GM23248 (cell line): ENCODE results near the gene BLOC1S1. TPM values are rescaled to one million over a fixed set of nuclear protein-coding genes. Genes with fewer than 3 reads are reported as not detected.

Experiments
- DNase-seq: peaks from one replicate; pipeline ENCODE4 v3.0.0-alpha.2; 2015
- H2AFZ ChIP-seq: fragments of 200-600 bp; sonication (generic); 2 replicates; pipeline ENCODE4 v1.6.1; 2016; ENCODE audit warnings: antibody characterized with exemption
- H3F3A ChIP-seq: fragments of 200-600 bp; sonication (generic); 2 replicates; pipeline ENCODE4 v1.6.1; 2016; ENCODE audit warnings: mild to moderate bottlenecking, antibody characterized with exemption, mixed run types; ENCODE audit not compliant: insufficient read depth
- H3K27ac ChIP-seq: fragments of 200-600 bp; sonication (generic); 2 replicates; pipeline ENCODE4 v1.5.1; 2016; ENCODE audit warnings: mild to moderate bottlenecking
- H3K27me3 ChIP-seq: fragments of 200-600 bp; sonication (generic); replicated peaks from 2 replicates; pipeline ENCODE4 v1.6.1; 2016; ENCODE audit warnings: mild to moderate bottlenecking; ENCODE audit not compliant: insufficient read depth
- H3K36me3 ChIP-seq: fragments of 200-600 bp; sonication (generic); 2 replicates; pipeline ENCODE4 v1.6.1; 2016; ENCODE audit warnings: low read depth, mild to moderate bottlenecking
- H3K4me1 ChIP-seq: fragments of 200-600 bp; sonication (generic); 2 replicates; pipeline ENCODE4 v1.6.1; 2016; ENCODE audit warnings: mild to moderate bottlenecking; ENCODE audit not compliant: insufficient read depth
- H3K4me2 ChIP-seq: fragments of 200-600 bp; sonication (generic); one replicate; pipeline ENCODE4 v1.6.1; 2016; ENCODE audit warnings: mild to moderate bottlenecking; ENCODE audit not compliant: unreplicated experiment
- H3K4me3 ChIP-seq: fragments of 200-600 bp; sonication (generic); 2 replicates; pipeline ENCODE4 v1.5.1; 2016; ENCODE audit warnings: mild to moderate bottlenecking
- H3K79me2 ChIP-seq: fragments of 200-600 bp; sonication (generic); 2 replicates; pipeline ENCODE4 v1.6.1; 2016; ENCODE audit warnings: mild to moderate bottlenecking; ENCODE audit not compliant: insufficient read depth
- H3K9ac ChIP-seq: fragments of 200-600 bp; sonication (generic); 2 replicates; pipeline ENCODE4 v1.6.1; 2016; ENCODE audit warnings: mild to moderate bottlenecking
- H3K9me2 ChIP-seq: fragments of 200-600 bp; sonication (generic); 2 replicates; pipeline ENCODE4 v1.6.1; 2016; ENCODE audit warnings: mixed run types, mild to moderate bottlenecking, moderate library complexity; ENCODE audit not compliant: insufficient read depth
- H3K9me3 ChIP-seq: fragments of 200-600 bp; sonication (generic); one replicate; pipeline ENCODE4 v1.6.1; 2017; ENCODE audit warnings: low read depth
- H4K20me1 ChIP-seq: fragments of 200-600 bp; sonication (generic); 2 replicates; pipeline ENCODE4 v1.6.0; 2016; ENCODE audit not compliant: insufficient read depth
- EZH2 ChIP-seq: fragments of 200-600 bp; sonication (generic); IDR thresholded peaks from 2 replicates; pipeline ENCODE4 v1.6.1; 2018; ENCODE audit warnings: antibody characterized with exemption, mild to moderate bottlenecking; ENCODE audit not compliant: insufficient read depth, poor library complexity, severe bottlenecking
- EZH2phosphoT487 ChIP-seq: fragments of 200-600 bp; sonication (generic); IDR thresholded peaks from 2 replicates; pipeline ENCODE4 v1.6.1; 2018; ENCODE audit warnings: antibody characterized with exemption, moderate library complexity, mild to moderate bottlenecking, low read depth; ENCODE audit not compliant: insufficient read depth
- WGBS, 2 experiments: methylation state at CpG; one replicate each; pipeline ENCODE4 v1.1.6; 2015 to 2017; ENCODE audit warnings: low lambda C conversion rate in 2 of 2, low coverage in 1 of 2; ENCODE audit errors: missing lambda C conversion rate in 2 of 2; 5-methylcytosine and 5-hydroxymethylcytosine counted together
- in situ Hi-C: fragments of 300-500 bp; cut with MboI; formaldehyde crosslinking; loops from 2 replicates; pipeline ENCODE4 v1.15.0; 2020
- polyA plus RNA-seq: library from polyadenylated mRNA; unstranded; fragments of >200 nt; fragmentation: Nextera tagmentation; extraction: Ambion mirVana; gene quantifications from 2 replicates; pipeline ENCODE4 v1.2.1, GENCODE V29; 2016
- total RNA-seq: library from RNA; depleted of rRNA; stranded (reverse); fragments of >200 nt; shearing (Covaris generic); gene quantifications from 2 replicates; pipeline ENCODE4 v1.2.3, GENCODE V29; 2014

BLOC1S1 gene
- total and polyA plus RNA-seq, 2 experiments from 2014 or later = 110 to 193 TPM

DNA sequence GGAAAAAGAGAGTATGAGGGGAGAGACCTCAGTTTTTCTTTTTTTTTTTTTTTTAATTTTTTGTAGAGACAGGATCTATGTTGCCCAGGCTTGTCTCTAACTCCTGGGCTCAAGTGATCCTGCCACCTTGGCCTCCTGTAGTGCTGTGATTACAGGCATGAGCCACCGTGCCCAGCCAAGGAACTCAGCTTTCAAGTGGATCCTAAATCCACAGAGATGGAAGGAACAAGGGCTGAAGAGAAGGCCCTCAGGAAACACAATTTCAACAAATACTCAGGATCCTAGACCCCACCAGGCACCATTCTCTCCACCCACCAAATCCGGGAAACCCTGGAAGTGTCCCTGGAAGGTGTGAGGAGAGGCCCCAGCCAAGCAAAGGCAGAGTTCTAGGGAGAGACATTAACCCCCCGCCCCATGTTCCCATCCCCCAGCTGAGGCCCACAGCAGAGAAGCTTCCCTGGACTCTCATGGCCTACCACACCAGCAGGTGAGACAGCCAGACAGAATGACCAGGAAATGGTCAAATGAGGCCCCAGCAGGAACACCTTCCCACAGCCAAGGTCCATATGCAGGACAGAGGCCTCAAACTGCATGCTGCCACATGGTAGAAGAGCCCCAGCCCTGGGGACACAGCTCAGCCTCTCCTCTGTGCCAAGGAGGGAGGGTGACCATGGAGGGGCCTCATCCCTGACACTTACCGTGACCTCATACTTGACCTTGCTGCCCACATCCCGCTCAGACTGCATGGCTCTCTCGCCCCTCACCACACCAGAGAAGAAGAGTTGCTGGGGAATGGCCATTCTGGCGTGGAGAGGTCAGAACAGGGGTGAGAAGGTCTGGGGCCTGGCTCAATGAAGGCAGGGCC is 22.3 kb upstream of the BLOC1S1 start:
- H3K9ac ChIP-seq = no peak overlapping the region
- no peaks in the 10 kb centered on the region for H3K79me2 ChIP-seq
- in situ Hi-C loops = no loop called here
- no peaks in the 10 kb centered on the region for H3K9me2 ChIP-seq
- no peaks in the 10 kb centered on the region for H3K4me1 ChIP-seq
- no peak overlapping the region for H2AFZ ChIP-seq
- WGBS, 2 experiments = 82 to 86% methylated on average over 7 of the region's 7 CpGs
- DNase-seq = no peak
- H3K4me3 ChIP-seq = no peak overlapping the region
- no peaks in the 10 kb centered on the region for H3K27me3 ChIP-seq
- H4K20me1 ChIP-seq = no peaks in the 10 kb centered on the region
- TF ChIP-seq EZH2phosphoT487 = no peak
- H3K27ac ChIP-seq = no peak overlapping the region
- H3F3A ChIP-seq = no peaks in the 10 kb centered on the region
- H3K4me2 ChIP-seq = no peak overlapping the region
- no peaks in the 10 kb centered on the region for H3K36me3 ChIP-seq
- H3K9me3 ChIP-seq = no peaks in the 10 kb centered on the region

- WGBS, 2 experiments = 87 to 94% methylated on average over 7 of the region's 7 CpGs
- no peaks in the 10 kb centered on the region for H3F3A ChIP-seq
- H3K79me2 ChIP-seq = no peaks in the 10 kb centered on the region
- H3K27ac ChIP-seq = no peak overlapping the region
- no peak overlapping the region for H3K4me2 ChIP-seq
- no peaks in the 10 kb centered on the region for H3K27me3 ChIP-seq
- in situ Hi-C loops = no loop called here
- H4K20me1 ChIP-seq = no peaks in the 10 kb centered on the region
- H3K9ac ChIP-seq = no peak overlapping the region
- H3K9me3 ChIP-seq = no peaks in the 10 kb centered on the region
- TF ChIP-seq EZH2phosphoT487 (no peak), EZH2 (no peak)
- no peaks in the 10 kb centered on the region for H3K4me1 ChIP-seq
- no peak overlapping the region for H3K4me3 ChIP-seq
- H2AFZ ChIP-seq = no peak overlapping the region
- DNase-seq = no peak
- H3K9me2 ChIP-seq = no peaks in the 10 kb centered on the region
- no peaks in the 10 kb centered on the region for H3K36me3 ChIP-seq
Measured at GRCh38 chr12:55694188-55694515, 21.7 kb upstream of the BLOC1S1 start.

DNA sequence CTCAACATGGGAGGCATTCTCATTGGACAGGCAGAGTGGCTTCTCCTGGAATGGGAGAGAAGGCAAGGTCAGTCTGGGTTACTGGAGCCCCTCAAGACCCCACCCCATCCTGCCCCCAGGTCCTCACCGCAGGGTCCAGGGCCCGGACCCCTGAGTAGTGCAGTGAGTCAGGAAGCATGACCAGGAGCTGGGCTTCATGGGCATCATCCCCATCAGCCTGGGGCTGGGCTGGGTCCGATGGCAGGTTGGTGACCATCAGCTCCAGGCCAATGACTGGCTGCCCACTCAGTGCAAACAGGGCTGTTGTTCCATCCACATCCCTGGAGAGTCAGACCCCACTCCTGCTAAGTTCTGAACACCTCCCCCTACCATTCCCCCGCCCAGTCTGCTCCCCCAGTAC is 21.2 kb upstream of the BLOC1S1 start:
- no peaks in the 10 kb centered on the region for H3K9me2 ChIP-seq
- TF ChIP-seq EZH2phosphoT487 (no peak), EZH2 (no peak)
- no peak overlapping the region for H3K27ac ChIP-seq
- H4K20me1 ChIP-seq = no peaks in the 10 kb centered on the region
- H3K79me2 ChIP-seq = no peaks in the 10 kb centered on the region
- in situ Hi-C loops = no loop called here
- no peak overlapping the region for H2AFZ ChIP-seq
- no peaks in the 10 kb centered on the region for H3F3A ChIP-seq
- no peaks in the 10 kb centered on the region for H3K27me3 ChIP-seq
- WGBS, 2 experiments = 78 to 83% methylated on average over 4 of the region's 4 CpGs
- no peak overlapping the region for H3K9ac ChIP-seq
- no peaks in the 10 kb centered on the region for H3K36me3 ChIP-seq
- no peak overlapping the region for H3K4me3 ChIP-seq
- H3K9me3 ChIP-seq = no peaks in the 10 kb centered on the region
- H3K4me1 ChIP-seq = no peaks in the 10 kb centered on the region
- no peak overlapping the region for H3K4me2 ChIP-seq
- no peak for DNase-seq

DNA sequence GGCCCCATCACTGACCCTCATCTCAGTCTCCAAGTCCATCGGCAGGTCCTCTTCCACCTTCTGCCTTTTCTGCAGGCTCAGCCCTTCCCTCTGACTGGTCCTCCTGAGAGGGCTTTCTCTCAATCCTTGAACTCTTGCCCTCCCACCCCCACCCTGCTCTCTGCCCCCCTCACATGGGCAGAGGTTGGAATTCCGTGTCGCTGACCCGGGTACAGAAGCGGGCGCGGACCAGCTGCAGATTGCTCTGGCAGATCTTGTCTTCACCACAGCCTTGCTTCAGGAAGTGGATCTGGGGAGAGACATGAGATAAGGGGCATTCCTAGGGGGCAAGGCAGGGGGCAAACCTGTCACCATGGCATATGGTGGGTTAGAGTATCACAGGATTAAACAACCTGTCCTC is 20.5 kb upstream of the BLOC1S1 start:
- DNase-seq = no peak
- H4K20me1 ChIP-seq = no peaks in the 10 kb centered on the region
- TF ChIP-seq EZH2phosphoT487 = no peak
- no peak for TF ChIP-seq EZH2
- no peak overlapping the region for H3K9ac ChIP-seq
- H3K9me2 ChIP-seq = no peaks in the 10 kb centered on the region
- no peak overlapping the region for H3K27ac ChIP-seq
- in situ Hi-C loops = no loop called here
- no peaks in the 10 kb centered on the region for H3K9me3 ChIP-seq
- H3K4me1 ChIP-seq = 0 out of 2 replicates have a peak, but pooled peaks cover under 1% of the 10 kb centered on the region
- no peak overlapping the region for H2AFZ ChIP-seq
- no peaks in the 10 kb centered on the region for H3K79me2 ChIP-seq
- no peak overlapping the region for H3K4me3 ChIP-seq
- no peaks in the 10 kb centered on the region for H3F3A ChIP-seq
- H3K4me2 ChIP-seq = no peak overlapping the region
- WGBS, 2 experiments = 81 to 82% methylated on average over 7 of the region's 7 CpGs
- no peaks in the 10 kb centered on the region for H3K27me3 ChIP-seq
- no peaks in the 10 kb centered on the region for H3K36me3 ChIP-seq
